ENCODE results near the gene ARHGEF4. TPM values are rescaled to one million over a fixed set of nuclear protein-coding genes. Genes with fewer than 3 reads are reported as not detected.

ARHGEF4 gene
- total and polyA plus RNA-seq, 4 donors = 61.6 to 210 (median 137) TPM

DNA sequence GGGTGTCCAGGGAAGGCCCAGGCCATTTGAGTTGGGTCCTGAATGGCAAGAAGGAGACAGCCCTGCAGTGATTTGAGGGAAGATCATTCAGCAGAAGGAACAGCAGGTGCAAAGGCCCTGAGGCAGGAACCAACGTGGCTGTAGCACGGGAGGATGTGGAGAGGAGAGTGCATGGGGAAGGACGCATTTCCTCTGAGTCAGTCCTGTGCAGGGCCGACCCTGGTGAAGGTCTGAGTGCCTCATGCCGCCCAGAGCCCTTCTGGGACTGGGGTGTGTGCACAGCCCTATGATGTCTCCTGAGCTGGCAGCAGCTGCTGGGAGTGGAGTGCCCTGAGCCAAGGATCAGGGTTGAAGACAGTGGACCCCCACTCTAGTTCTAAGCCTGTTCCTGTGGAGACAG is 17.9 kb upstream of the ARHGEF4 start:
- H3K4me3 ChIP-seq (ENCODE audit: low read depth, low read length) = no peak overlapping the region
- H3K27ac ChIP-seq (ENCODE audit: low read depth, low read length) = peak overlapping the region; percentile 83
- H3K36me3 ChIP-seq (ENCODE audit: control insufficient read depth, insufficient read depth, low read length) = peaks cover 2% of the 10 kb centered on the region
- peaks cover 40% of the 10 kb centered on the region for H3K4me1 ChIP-seq (ENCODE audit: control insufficient read depth, insufficient read depth, low read length)
- DNase-seq (ENCODE audit: low read depth in 4 of 6, low spot score in 6 of 6) = no peak
- H3K9me3 ChIP-seq (ENCODE audit: control insufficient read depth, insufficient read depth, low read length) = no peaks in the 10 kb centered on the region
- WGBS (ENCODE audit: insufficient coverage) = 88% methylated on average over 5 of the region's 5 CpGs
- no peaks in the 10 kb centered on the region for H3K27me3 ChIP-seq (ENCODE audit: control insufficient read depth, insufficient read depth, low read length)

DNA sequence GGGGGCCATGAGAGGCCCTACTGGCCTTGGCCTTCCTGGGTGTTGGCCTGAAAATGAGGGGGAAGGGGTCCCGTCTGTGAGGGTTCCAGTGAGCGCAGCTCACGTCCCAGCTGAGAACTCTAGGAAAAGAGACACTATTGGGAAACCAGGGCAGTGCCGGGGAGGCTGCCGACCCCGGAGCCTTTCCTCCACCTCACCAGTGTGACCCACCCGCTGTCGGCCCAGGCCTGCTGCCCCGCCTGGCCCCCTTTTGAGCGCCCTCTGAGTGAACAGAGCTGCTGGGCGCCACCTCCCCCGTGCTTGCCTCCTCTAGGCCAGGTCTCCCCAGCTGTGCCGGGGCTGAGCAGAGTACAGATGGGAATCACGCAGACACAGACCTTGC is 17.5 kb upstream of the ARHGEF4 start:
- H3K9me3 ChIP-seq (ENCODE audit: control insufficient read depth, insufficient read depth, low read length) = no peaks in the 10 kb centered on the region
- 50% methylated on average over 10 of the region's 14 CpGs for WGBS (ENCODE audit: insufficient coverage)
- peaks cover 2% of the 10 kb centered on the region for H3K36me3 ChIP-seq (ENCODE audit: control insufficient read depth, insufficient read depth, low read length)
- DNase-seq (ENCODE audit: low read depth in 4 of 6, low spot score in 6 of 6) = no peak
- H3K27me3 ChIP-seq (ENCODE audit: control insufficient read depth, insufficient read depth, low read length) = no peaks in the 10 kb centered on the region
- H3K27ac ChIP-seq (ENCODE audit: low read depth, low read length) = peak overlapping the region; percentile 83
- no peak overlapping the region for H3K4me3 ChIP-seq (ENCODE audit: low read depth, low read length)
- peaks cover 44% of the 10 kb centered on the region for H3K4me1 ChIP-seq (ENCODE audit: control insufficient read depth, insufficient read depth, low read length)

DNA sequence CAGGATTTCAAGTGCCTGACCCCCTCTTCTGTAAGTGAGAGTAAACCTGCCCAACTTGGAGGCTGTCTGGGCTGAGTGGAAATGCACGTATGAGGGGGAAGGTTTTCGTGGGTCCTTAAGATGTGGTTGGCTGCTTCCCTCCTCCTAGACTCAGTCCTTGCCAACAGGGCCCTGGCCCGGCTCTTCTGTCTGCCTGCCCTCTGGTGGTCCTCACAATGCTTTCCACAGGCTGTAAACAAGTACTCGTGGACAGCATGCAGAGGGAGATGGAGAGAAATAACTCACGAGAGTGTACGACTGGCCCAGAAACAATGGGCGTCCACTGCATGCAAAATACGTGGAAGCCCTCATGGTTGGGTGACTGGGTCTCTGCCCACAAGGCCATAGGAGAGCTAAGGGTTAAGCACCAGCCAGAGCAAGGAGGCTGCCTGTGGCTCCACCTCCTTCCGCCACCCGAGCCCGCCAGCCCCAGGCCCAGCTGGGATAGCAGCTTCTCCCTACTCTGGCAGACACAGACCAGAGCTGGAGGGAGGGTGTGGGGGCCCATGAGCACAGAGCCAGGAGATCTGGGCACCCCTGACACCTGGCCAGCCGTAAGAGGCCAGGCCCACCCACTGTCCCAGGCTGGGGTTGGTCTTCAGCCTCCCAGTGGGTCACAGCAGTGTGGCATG is 17.0 kb upstream of the ARHGEF4 start:
- peak in 3 of 6 donors; percentile 36 to 79 (median 72) for DNase-seq (ENCODE audit: low read depth in 4 of 6, low spot score in 6 of 6)
- Histone ChIP-seq H3K4me1 (ENCODE audit: control insufficient read depth, insufficient read depth, low read length) (peaks cover 49% of the 10 kb centered on the region), H3K4me3 (ENCODE audit: low read depth, low read length) (no peak overlapping the region), H3K27ac (ENCODE audit: low read depth, low read length) (peak overlapping the region; percentile 83), H3K27me3 (ENCODE audit: control insufficient read depth, insufficient read depth, low read length) (no peaks in the 10 kb centered on the region), H3K36me3 (ENCODE audit: control insufficient read depth, insufficient read depth, low read length) (peaks cover 2% of the 10 kb centered on the region), H3K9me3 (ENCODE audit: control insufficient read depth, insufficient read depth, low read length) (no peaks in the 10 kb centered on the region)
- WGBS (ENCODE audit: insufficient coverage) = 17% methylated on average over 9 of the region's 12 CpGs

DNA sequence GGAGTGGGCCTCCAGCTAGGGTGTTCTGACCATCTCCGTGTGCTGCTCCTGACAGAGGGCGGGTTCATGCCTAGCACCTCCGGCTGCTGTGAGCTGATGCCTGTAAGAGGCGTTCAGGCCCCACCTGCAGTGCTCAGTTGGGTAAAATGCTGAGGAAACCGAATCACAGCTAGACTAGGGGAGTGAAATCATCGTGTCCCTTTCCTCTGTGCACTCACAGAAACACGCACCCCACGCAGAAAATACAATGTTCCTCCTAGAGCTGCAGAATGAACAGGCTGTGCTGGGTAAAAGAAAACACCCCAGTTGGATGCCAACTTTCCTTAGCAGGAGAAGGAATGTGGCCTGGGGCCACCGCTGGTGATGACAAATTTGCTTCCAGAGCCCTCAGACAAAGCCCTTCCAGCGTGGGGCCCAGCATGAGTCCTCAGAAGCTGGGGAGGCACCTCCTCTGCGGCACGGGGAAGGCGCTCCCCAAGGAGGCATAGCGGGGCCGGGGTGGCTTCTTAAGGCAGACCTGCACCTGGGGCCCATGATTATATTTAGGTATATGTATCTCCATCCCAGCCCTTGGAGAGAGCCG is 16.3 kb upstream of the ARHGEF4 start:
- Histone ChIP-seq H3K27ac (ENCODE audit: low read depth, low read length) (peak overlapping the region; percentile 83), H3K27me3 (ENCODE audit: control insufficient read depth, insufficient read depth, low read length) (no peaks in the 10 kb centered on the region), H3K4me3 (ENCODE audit: low read depth, low read length) (no peak overlapping the region), H3K36me3 (ENCODE audit: control insufficient read depth, insufficient read depth, low read length) (peaks cover 2% of the 10 kb centered on the region), H3K4me1 (ENCODE audit: control insufficient read depth, insufficient read depth, low read length) (peaks cover 55% of the 10 kb centered on the region), H3K9me3 (ENCODE audit: control insufficient read depth, insufficient read depth, low read length) (no peaks in the 10 kb centered on the region)
- 24% methylated on average over 10 of the region's 16 CpGs for WGBS (ENCODE audit: insufficient coverage)
- DNase-seq (ENCODE audit: low read depth in 4 of 6, low spot score in 6 of 6) = peak in 2 of 6 donors; percentile 66 to 70

DNA sequence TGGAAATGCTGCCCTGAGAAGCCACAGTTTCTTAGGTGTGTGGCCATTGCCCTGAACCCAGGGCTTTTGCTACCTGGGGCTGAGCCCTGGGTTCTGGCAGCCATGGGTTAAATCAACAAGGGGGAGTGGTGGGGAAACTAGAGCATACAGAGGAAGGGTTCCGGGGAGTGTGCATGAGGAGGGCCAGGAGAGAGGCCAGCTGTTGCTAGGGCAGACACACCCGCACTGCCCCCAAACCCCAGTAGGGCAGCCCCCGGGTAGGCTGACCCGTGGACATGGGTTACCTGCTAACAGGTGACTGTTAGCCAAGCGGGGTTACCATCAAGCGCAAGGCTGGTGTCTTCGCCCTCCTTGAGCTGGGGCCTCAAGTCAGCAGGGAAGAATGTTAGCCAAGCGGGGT is 14.8 kb upstream of the ARHGEF4 start:
- H3K4me3 ChIP-seq (ENCODE audit: low read depth, low read length) = no peak overlapping the region
- peaks cover 2% of the 10 kb centered on the region for H3K36me3 ChIP-seq (ENCODE audit: control insufficient read depth, insufficient read depth, low read length)
- no peak for DNase-seq (ENCODE audit: low read depth in 4 of 6, low spot score in 6 of 6)
- peaks cover 70% of the 10 kb centered on the region for H3K4me1 ChIP-seq (ENCODE audit: control insufficient read depth, insufficient read depth, low read length)
- H3K9me3 ChIP-seq (ENCODE audit: control insufficient read depth, insufficient read depth, low read length) = no peaks in the 10 kb centered on the region
- H3K27ac ChIP-seq (ENCODE audit: low read depth, low read length) = no peak overlapping the region
- 73% methylated on average over 4 of the region's 8 CpGs for WGBS (ENCODE audit: insufficient coverage)
- no peaks in the 10 kb centered on the region for H3K27me3 ChIP-seq (ENCODE audit: control insufficient read depth, insufficient read depth, low read length)

DNA sequence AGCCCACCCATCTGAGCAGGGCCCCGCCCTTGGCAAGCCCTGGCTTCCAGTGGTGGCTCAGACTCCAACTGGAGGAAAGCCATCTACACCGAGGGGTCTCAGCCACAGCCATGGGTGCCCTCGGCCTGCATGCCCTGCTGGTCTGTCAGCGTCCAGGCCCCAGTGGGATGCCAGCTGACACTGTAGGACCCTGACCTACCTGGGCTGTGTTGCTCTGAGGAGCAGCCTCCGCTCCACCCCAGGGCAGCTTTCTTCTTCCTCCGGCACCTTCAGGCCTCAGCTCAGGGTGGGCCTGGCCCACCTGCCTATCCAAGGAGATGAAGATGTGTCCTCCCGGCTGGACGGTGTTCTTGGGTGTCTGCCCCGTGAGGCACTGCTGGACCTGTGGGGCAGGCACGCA is 13.9 kb upstream of the ARHGEF4 start:
- Histone ChIP-seq H3K4me1 (ENCODE audit: control insufficient read depth, insufficient read depth, low read length) (peaks cover 79% of the 10 kb centered on the region), H3K36me3 (ENCODE audit: control insufficient read depth, insufficient read depth, low read length) (peaks cover 2% of the 10 kb centered on the region), H3K9me3 (ENCODE audit: control insufficient read depth, insufficient read depth, low read length) (no peaks in the 10 kb centered on the region), H3K27me3 (ENCODE audit: control insufficient read depth, insufficient read depth, low read length) (no peaks in the 10 kb centered on the region), H3K4me3 (ENCODE audit: low read depth, low read length) (no peak overlapping the region), H3K27ac (ENCODE audit: low read depth, low read length) (no peak overlapping the region)
- 91% methylated on average over 10 of the region's 10 CpGs for WGBS (ENCODE audit: insufficient coverage)
- no peak for DNase-seq (ENCODE audit: low read depth in 4 of 6, low spot score in 6 of 6)

DNA sequence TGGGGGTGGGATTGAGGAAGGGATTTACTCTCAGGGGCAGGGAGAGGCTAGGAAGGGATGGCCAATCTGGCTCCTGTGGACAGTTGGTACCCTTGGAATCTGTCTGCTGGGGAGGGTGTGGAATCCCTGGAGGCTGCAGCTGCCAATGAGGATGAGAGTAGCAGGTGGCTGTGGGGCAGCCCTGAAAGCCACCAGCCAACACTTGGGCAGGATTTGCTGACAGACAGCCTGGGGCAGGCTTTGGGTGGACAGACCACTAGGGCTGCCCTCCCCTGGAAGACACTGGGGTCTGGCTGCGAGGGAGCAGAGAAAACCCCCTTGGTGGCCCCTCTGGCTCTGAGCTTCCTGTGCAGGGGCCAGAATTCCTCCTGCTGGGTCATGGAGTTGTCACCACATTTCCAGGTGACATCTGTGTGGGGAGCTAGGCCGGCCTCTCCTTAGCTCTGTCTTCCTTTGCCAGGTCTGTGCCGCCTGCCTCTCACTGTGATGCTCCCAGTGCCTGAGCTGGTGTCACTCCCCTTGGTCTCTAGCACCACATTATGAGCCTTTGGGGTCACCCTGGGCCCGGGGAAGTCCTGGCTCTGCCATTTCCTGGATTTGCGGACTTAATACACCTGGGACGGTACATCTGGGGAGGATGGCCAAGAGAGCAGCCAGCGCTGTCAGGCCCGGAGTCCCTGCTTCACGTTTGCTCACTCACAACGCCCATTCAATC is 13.4 kb upstream of the ARHGEF4 start:
- H3K36me3 ChIP-seq (ENCODE audit: control insufficient read depth, insufficient read depth, low read length) = peaks cover 2% of the 10 kb centered on the region
- H3K27me3 ChIP-seq (ENCODE audit: control insufficient read depth, insufficient read depth, low read length) = no peaks in the 10 kb centered on the region
- H3K27ac ChIP-seq (ENCODE audit: low read depth, low read length) = peak overlapping the region; percentile 79
- no peak for DNase-seq (ENCODE audit: low read depth in 4 of 6, low spot score in 6 of 6)
- WGBS (ENCODE audit: insufficient coverage) = 84% methylated on average over 9 of the region's 10 CpGs
- H3K9me3 ChIP-seq (ENCODE audit: control insufficient read depth, insufficient read depth, low read length) = no peaks in the 10 kb centered on the region
- no peak overlapping the region for H3K4me3 ChIP-seq (ENCODE audit: low read depth, low read length)
- peaks cover 85% of the 10 kb centered on the region for H3K4me1 ChIP-seq (ENCODE audit: control insufficient read depth, insufficient read depth, low read length)

DNA sequence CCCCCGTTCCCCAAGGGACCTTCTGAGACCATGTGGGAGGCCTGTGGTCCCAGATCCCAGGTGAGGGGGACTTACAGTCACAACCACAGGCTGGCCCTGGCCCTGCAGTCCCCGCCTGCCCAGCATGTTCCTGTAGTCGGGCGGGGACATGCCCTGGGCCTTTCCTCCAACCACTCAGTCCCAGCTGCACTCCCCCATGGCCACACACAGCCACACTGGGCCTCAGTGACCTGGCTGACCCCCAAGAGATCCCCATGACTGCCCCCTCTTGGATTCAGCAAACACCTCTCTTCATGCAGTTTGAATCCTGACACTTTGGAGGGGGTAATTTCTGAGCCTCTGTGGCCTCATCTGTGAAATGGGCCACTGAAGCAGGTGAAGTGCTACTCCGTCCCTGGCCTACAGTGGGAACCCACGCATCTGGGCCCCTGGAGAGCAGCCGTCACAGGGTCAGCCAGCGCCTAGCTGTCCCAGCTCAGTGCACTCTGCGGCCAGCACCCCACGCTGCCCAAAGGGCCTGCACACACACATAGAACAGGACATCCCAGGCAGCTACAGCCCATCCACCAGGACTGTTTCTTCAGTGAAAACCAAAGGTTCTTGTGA is 12.7 kb upstream of the ARHGEF4 start:
- Histone ChIP-seq H3K27ac (ENCODE audit: low read depth, low read length) (peak overlapping the region; percentile 79), H3K27me3 (ENCODE audit: control insufficient read depth, insufficient read depth, low read length) (no peaks in the 10 kb centered on the region), H3K9me3 (ENCODE audit: control insufficient read depth, insufficient read depth, low read length) (no peaks in the 10 kb centered on the region), H3K36me3 (ENCODE audit: control insufficient read depth, insufficient read depth, low read length) (peaks cover 2% of the 10 kb centered on the region), H3K4me1 (ENCODE audit: control insufficient read depth, insufficient read depth, low read length) (peaks cover 86% of the 10 kb centered on the region), H3K4me3 (ENCODE audit: low read depth, low read length) (no peak overlapping the region)
- 73% methylated on average over 10 of the region's 10 CpGs for WGBS (ENCODE audit: insufficient coverage)
- no peak for DNase-seq (ENCODE audit: low read depth in 4 of 6, low spot score in 6 of 6)

DNA sequence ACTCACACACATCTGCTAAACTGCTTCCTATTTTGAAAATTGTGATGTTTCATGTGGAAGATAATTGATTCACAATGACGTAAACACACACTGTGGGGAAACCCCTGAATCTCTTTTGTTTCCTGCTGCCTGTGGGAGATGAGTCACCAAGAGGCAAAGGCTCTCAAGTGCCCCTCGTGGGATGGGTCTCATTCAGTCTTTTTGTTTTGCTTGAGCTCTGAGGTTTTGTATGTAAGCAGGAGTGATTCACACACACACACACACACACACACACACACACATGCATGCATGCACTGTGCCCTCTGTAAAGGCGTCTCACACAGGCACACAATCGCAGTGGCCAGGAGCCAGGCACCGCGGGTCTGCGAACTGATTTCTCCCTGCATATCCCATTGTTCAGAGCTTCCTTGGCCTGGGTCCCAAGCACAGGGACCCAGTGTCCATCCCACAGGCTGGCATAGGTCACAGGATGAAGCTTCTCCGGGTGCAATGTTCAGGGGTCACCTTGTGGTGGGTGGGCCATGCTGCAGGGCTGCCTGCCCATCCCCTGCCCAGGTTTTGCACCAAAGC is 12.1 kb upstream of the ARHGEF4 start:
- WGBS (ENCODE audit: insufficient coverage) = 24% methylated on average over 6 of the region's 8 CpGs
- peak overlapping the region; percentile 79 for H3K27ac ChIP-seq (ENCODE audit: low read depth, low read length)
- peaks cover 86% of the 10 kb centered on the region for H3K4me1 ChIP-seq (ENCODE audit: control insufficient read depth, insufficient read depth, low read length)
- no peaks in the 10 kb centered on the region for H3K27me3 ChIP-seq (ENCODE audit: control insufficient read depth, insufficient read depth, low read length)
- H3K4me3 ChIP-seq (ENCODE audit: low read depth, low read length) = no peak overlapping the region
- no peaks in the 10 kb centered on the region for H3K9me3 ChIP-seq (ENCODE audit: control insufficient read depth, insufficient read depth, low read length)
- no peaks in the 10 kb centered on the region for H3K36me3 ChIP-seq (ENCODE audit: control insufficient read depth, insufficient read depth, low read length)
- peak in 3 of 6 donors; percentile 40 to 77 (median 68) for DNase-seq (ENCODE audit: low read depth in 4 of 6, low spot score in 6 of 6)

All from spinal cord (tissue), 10 donors.